Body of pancreas (tissue), 4 donors: ENCODE measurements around the gene JOSD2.

ENCODE experiments used
- POLR2A ChIP-seq, 3 donors: fragments of 450-650 bp; IDR thresholded peaks; one replicate each; pipeline ENCODE4 v1.6.1; 2016; ENCODE audit warnings: antibody characterized with exemption in 3 of 3, mild to moderate bottlenecking in 2 of 3
- TF ChIP-seq, protein P1 (sequence below), 7 experiments: fragments of 450-650 bp in 4 of 7; fragments of 200-600 bp in 3 of 7; sonication (generic) in 3 of 7; IDR thresholded peaks; one replicate each; pipeline ENCODE4 v1.5.1; 2016 to 2019; ENCODE audit warnings: antibody characterized with exemption in 7 of 7

- TF ChIP-seq, protein P1, sequence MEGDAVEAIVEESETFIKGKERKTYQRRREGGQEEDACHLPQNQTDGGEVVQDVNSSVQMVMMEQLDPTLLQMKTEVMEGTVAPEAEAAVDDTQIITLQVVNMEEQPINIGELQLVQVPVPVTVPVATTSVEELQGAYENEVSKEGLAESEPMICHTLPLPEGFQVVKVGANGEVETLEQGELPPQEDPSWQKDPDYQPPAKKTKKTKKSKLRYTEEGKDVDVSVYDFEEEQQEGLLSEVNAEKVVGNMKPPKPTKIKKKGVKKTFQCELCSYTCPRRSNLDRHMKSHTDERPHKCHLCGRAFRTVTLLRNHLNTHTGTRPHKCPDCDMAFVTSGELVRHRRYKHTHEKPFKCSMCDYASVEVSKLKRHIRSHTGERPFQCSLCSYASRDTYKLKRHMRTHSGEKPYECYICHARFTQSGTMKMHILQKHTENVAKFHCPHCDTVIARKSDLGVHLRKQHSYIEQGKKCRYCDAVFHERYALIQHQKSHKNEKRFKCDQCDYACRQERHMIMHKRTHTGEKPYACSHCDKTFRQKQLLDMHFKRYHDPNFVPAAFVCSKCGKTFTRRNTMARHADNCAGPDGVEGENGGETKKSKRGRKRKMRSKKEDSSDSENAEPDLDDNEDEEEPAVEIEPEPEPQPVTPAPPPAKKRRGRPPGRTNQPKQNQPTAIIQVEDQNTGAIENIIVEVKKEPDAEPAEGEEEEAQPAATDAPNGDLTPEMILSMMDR (IDR thresholded peaks at IDR 0.05), result no peak
- no peak for TF ChIP-seq POLR2A (IDR thresholded peaks at IDR 0.05)
Measured at GRCh38 chr19:50531171-50531612, 20.2 kb upstream of the JOSD2 start.
